DOHH2 (cell line): ENCODE results near the gene MARCHF3.

Experiments
- H3F3A ChIP-seq: fragments of 200-600 bp; sonication (generic), shearing (Covaris generic); 2 replicates; pipeline ENCODE4 v1.6.0; 2016; ENCODE audit warnings: antibody characterized with exemption, mild to moderate bottlenecking; ENCODE audit not compliant: control insufficient read depth, insufficient read depth
- H3K27ac ChIP-seq: fragments of 200-600 bp; sonication (generic); 2 replicates; pipeline ENCODE4 v1.5.1; 2014; ENCODE audit warnings: low read depth, mild to moderate bottlenecking, low read length, moderate library complexity
- H3K27me3 ChIP-seq: fragments of 200-600 bp; sonication (generic); 2 replicates; pipeline ENCODE4 v1.6.1; 2014; ENCODE audit warnings: mild to moderate bottlenecking, low read length, mixed read lengths; ENCODE audit not compliant: control insufficient read depth
- H3K36me3 ChIP-seq: fragments of 200-600 bp; sonication (generic); 2 replicates; pipeline ENCODE4 v1.6.1; 2014; ENCODE audit warnings: mild to moderate bottlenecking, low read length, moderate library complexity, mixed read lengths; ENCODE audit not compliant: control insufficient read depth
- H3K4me1 ChIP-seq: fragments of 200-600 bp; sonication (generic); 2 replicates; pipeline ENCODE4 v1.6.1; 2014; ENCODE audit warnings: mild to moderate bottlenecking, low read length, mixed read lengths; ENCODE audit not compliant: control insufficient read depth
- H3K4me2 ChIP-seq: fragments of 200-600 bp; sonication (generic); 2 replicates; pipeline ENCODE4 v1.6.0; 2014; ENCODE audit warnings: mild to moderate bottlenecking, low read length, moderate library complexity
- H3K4me3 ChIP-seq: fragments of 200-600 bp; sonication (generic); 2 replicates; pipeline ENCODE4 v1.5.1; 2014; ENCODE audit warnings: mild to moderate bottlenecking, low read length, mixed read lengths
- H3K79me2 ChIP-seq: fragments of 200-600 bp; sonication (generic); 2 replicates; pipeline ENCODE4 v1.6.1; 2014; ENCODE audit warnings: mild to moderate bottlenecking, low read length, mixed read lengths; ENCODE audit not compliant: control insufficient read depth
- H3K9me2 ChIP-seq: fragments of 200-600 bp; sonication (generic); replicated peaks from 2 replicates; pipeline ENCODE4 v1.6.1; 2014; ENCODE audit warnings: mild to moderate bottlenecking, low read length, mixed read lengths; ENCODE audit not compliant: control insufficient read depth
- H3K9me3 ChIP-seq: fragments of 200-600 bp; sonication (generic); 2 replicates; pipeline ENCODE4 v1.6.1; 2014; ENCODE audit warnings: antibody characterized with exemption, low read length, mixed read lengths; ENCODE audit not compliant: control insufficient read depth, insufficient read depth
- H4K20me1 ChIP-seq: fragments of 200-600 bp; sonication (generic); 2 replicates; pipeline ENCODE4 v1.6.0; 2014; ENCODE audit warnings: low read depth, mild to moderate bottlenecking, antibody characterized with exemption, low read length, moderate library complexity; ENCODE audit not compliant: control insufficient read depth, insufficient read depth
- CTCF ChIP-seq: fragments of 200-600 bp; sonication (generic); IDR thresholded peaks from one replicate; pipeline ENCODE4 v1.5.1; 2014; ENCODE audit warnings: antibody characterized with exemption, mild to moderate bottlenecking, low read depth, low read length; ENCODE audit not compliant: poor library complexity, severe bottlenecking
- EZH2phosphoT487 ChIP-seq: fragments of 200-600 bp; sonication (generic); IDR thresholded peaks from 2 replicates; pipeline ENCODE4 v1.6.1; 2017; ENCODE audit warnings: borderline replicate concordance, mild to moderate bottlenecking, antibody characterized with exemption, low read length, moderate library complexity, mixed read lengths

MARCHF3 gene

GRCh38 chr5:127004721-127005120 lies 25.6 kb downstream of the MARCHF3 start:
- H3K27me3 ChIP-seq, result no peaks in the 10 kb centered on the region
- H4K20me1 ChIP-seq, result no peaks in the 10 kb centered on the region
- H3K4me2 ChIP-seq, result no peak overlapping the region
- H3F3A ChIP-seq, result no peaks in the 10 kb centered on the region; the same call in 1 of the 2 replicates
- H3K4me1 ChIP-seq, result peaks cover 25% of the 10 kb centered on the region
- no peaks in the 10 kb centered on the region for H3K9me2 ChIP-seq
- H3K4me3 ChIP-seq, result no peak overlapping the region
- H3K79me2 ChIP-seq, result peaks cover under 1% of the 10 kb centered on the region; the same call in 1 of the 2 replicates
- no peaks in the 10 kb centered on the region for H3K9me3 ChIP-seq
- no peak overlapping the region for H3K27ac ChIP-seq
- no peak for TF ChIP-seq CTCF
- no peaks in the 10 kb centered on the region for H3K36me3 ChIP-seq

- no peaks in the 10 kb centered on the region for H3K27me3 ChIP-seq
- H3K4me1 ChIP-seq, result peaks cover 26% of the 10 kb centered on the region
- no peak overlapping the region for H3K4me2 ChIP-seq
- no peak for TF ChIP-seq CTCF
- TF ChIP-seq EZH2phosphoT487, result no peak
- H3F3A ChIP-seq, result no peaks in the 10 kb centered on the region; the same call in 1 of the 2 replicates
- no peaks in the 10 kb centered on the region for H3K9me3 ChIP-seq
- H3K27ac ChIP-seq, result no peak overlapping the region
- no peaks in the 10 kb centered on the region for H3K36me3 ChIP-seq
- H3K4me3 ChIP-seq, result no peak overlapping the region
- H3K9me2 ChIP-seq, result no peaks in the 10 kb centered on the region
- no peaks in the 10 kb centered on the region for H4K20me1 ChIP-seq
- peaks cover 6% of the 10 kb centered on the region for H3K79me2 ChIP-seq
Observed at GRCh38 chr5:127003798-127004495, 26.4 kb downstream of the MARCHF3 start.

GRCh38 chr5:127002390-127002789 lies 28.0 kb downstream of the MARCHF3 start:
- TF ChIP-seq EZH2phosphoT487 (no peak), CTCF (no peak)
- H3K9me3 ChIP-seq, result no peaks in the 10 kb centered on the region
- no peaks in the 10 kb centered on the region for H3F3A ChIP-seq
- peaks cover 39% of the 10 kb centered on the region for H3K4me1 ChIP-seq
- H3K4me3 ChIP-seq, result no peak overlapping the region
- H3K9me2 ChIP-seq, result no peaks in the 10 kb centered on the region
- no peaks in the 10 kb centered on the region for H3K27me3 ChIP-seq
- no peak overlapping the region for H3K4me2 ChIP-seq
- H4K20me1 ChIP-seq, result no peaks in the 10 kb centered on the region
- no peaks in the 10 kb centered on the region for H3K36me3 ChIP-seq
- H3K27ac ChIP-seq, result no peak overlapping the region
- peaks cover 12% of the 10 kb centered on the region for H3K79me2 ChIP-seq
